22Rv1 (cell line): ENCODE measurements around the gene FAM184A.

ENCODE experiments used
- H3K27ac ChIP-seq: fragments of 450-650 bp; 2 replicates; pipeline ENCODE4 v1.5.1; 2017
- ZFX ChIP-seq: fragments of 450-650 bp; IDR thresholded peaks from 2 replicates; pipeline ENCODE4 v1.6.1; 2017; ENCODE audit warnings: antibody characterized with exemption, borderline replicate concordance
- TF ChIP-seq, protein P1 (sequence below): fragments of 450-650 bp; IDR thresholded peaks from 2 replicates; pipeline ENCODE4 v1.5.1; 2017; ENCODE audit warnings: mild to moderate bottlenecking

The FAM184A gene

DNA sequence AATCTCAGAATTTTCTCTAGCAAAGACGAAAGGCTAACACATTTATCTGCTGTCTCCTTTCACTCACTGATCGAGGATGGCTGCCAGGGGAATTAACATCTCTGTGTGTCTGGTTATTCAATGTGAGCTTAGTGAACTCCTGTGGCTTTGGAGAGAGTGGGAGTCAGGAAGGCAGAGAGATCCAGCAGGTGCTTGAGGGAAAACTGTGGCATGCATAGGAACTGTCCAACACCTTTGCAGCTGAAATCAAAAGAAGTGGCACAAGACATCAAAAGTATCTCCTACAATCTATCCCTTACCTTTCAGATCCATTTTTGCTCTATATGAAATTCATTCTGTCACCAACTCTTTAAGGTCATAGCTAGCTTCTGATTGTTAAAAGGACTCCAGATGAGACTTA lies 11.8 kb upstream of the FAM184A start:
- TF ChIP-seq, protein P1, sequence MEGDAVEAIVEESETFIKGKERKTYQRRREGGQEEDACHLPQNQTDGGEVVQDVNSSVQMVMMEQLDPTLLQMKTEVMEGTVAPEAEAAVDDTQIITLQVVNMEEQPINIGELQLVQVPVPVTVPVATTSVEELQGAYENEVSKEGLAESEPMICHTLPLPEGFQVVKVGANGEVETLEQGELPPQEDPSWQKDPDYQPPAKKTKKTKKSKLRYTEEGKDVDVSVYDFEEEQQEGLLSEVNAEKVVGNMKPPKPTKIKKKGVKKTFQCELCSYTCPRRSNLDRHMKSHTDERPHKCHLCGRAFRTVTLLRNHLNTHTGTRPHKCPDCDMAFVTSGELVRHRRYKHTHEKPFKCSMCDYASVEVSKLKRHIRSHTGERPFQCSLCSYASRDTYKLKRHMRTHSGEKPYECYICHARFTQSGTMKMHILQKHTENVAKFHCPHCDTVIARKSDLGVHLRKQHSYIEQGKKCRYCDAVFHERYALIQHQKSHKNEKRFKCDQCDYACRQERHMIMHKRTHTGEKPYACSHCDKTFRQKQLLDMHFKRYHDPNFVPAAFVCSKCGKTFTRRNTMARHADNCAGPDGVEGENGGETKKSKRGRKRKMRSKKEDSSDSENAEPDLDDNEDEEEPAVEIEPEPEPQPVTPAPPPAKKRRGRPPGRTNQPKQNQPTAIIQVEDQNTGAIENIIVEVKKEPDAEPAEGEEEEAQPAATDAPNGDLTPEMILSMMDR: no peak
- no peak for TF ChIP-seq ZFX
- H3K27ac ChIP-seq: no peak overlapping the region

DNA sequence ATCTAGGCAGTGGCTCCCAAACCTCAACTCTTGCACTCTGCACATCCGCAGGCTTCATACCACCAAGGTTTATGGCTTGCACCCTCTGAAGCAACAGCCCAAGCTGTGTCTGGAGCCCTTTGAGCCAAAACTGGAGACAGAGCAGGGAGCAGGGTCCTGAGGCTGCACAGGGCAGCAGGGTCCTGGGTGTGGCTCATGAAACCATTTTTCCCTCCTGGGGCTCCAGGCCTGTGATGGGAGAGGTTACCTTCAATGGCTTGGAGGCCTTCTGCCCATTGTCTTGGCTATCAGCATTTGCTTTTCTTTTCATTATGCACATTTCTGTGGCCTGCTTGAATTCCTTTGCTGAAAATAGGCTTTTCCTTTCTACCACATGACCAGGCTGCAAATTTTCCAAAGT lies 6.3 kb upstream of the FAM184A start:
- TF ChIP-seq, protein P1: no peak
- no peak for TF ChIP-seq ZFX
- no peak overlapping the region for H3K27ac ChIP-seq

DNA sequence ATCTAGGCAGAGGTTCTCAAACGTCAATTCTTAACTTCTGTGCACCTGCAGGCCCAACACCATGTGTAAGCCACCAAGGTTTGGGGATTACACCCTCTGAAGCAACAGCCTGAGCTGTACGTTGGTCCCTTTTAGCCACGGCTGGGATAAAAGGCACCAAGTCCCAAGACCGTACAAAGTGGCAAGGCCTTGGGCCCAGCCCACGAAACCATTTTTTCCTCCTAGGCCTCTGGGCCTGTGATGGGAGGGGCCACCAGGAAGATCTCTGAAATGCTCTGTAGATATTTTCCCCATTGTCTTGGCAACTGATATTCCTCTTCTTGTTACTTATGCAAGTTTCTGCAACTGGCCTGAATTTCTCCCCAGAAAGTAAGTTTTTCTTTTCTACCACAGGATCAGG lies 4.5 kb upstream of the FAM184A start:
- H3K27ac ChIP-seq: no peak overlapping the region
- no peak for TF ChIP-seq ZFX
- TF ChIP-seq, protein P1: no peak

DNA sequence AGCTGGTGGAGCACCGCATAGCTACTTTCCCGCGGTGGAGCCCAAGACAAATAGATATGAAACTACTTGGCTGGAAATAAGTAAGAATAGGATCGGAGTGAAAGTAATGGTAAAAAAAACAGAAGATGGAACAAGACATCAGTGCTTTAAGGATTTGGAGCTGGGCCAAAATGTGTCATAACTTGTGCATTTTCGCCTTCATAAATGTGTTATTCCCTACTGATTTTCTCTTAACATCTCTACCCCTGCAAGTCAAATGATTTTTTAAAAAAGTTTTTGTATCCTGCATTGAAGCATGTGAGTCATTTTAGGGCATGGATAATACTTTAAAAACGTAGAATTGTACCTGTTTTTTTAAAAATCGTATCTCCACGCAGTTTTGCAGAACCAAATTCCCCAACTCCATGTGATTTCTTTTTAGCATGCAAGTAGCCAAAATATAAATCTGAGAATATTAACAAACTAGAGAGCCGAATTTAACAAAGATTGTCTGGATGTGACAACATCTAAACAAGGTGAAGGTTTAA lies 882 bp upstream of the FAM184A start:
- no peak for TF ChIP-seq ZFX
- TF ChIP-seq, protein P1: no peak
- H3K27ac ChIP-seq: peak overlapping the region; percentile 56

DNA sequence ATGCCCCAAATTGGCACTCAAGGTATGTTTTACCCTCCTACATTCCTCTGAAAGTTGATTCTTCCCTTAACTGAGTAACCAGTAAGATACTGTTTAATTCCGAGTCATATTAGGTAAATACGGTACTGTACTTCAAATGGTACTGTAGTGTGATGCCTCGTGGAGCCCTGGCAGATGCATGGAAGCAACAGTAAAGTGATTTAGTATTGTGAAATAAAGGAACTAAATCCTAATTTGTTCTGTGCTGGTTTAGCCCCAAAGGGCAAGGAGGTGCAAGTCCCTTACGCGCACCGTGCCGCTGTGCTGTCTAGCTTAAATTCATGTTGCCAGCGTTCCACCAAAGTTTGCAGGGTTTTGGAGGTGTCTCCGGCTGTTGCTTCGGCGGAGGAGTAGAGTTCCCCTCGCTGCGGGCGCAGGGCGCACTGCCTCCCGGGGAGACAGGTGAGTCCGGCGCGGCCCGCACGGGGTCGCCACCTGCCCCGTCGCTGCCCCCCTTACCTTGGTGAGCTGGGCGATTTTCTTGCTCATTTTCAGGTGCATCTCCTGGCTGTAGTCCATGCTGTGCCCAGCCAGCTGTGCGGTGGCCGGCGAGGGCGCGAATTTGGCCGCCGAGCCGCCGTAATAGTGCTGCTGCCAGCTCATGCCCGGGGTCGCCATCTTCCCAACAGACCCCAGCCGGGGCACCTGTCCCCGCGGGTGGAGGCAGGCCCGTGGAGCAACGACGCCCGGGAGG lies 655 bp downstream of the FAM184A start:
- TF ChIP-seq, protein P1: peak; percentile 15
- TF ChIP-seq ZFX: no peak
- H3K27ac ChIP-seq: no peak overlapping the region

DNA sequence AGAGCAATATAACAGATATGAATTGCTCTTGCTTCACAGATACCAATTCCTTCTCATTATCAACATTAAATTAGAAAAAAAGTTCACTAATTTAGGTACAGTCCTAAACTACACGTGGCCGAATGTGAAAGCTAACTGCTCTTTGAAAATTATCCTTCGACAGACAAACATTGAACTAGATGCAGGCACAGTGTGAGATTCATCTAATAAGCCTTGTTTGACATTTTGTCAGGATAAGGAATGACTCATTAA lies 1.1 kb downstream of the FAM184A start:
- TF ChIP-seq ZFX: no peak
- TF ChIP-seq, protein P1: no peak
- H3K27ac ChIP-seq: no peak overlapping the region

DNA sequence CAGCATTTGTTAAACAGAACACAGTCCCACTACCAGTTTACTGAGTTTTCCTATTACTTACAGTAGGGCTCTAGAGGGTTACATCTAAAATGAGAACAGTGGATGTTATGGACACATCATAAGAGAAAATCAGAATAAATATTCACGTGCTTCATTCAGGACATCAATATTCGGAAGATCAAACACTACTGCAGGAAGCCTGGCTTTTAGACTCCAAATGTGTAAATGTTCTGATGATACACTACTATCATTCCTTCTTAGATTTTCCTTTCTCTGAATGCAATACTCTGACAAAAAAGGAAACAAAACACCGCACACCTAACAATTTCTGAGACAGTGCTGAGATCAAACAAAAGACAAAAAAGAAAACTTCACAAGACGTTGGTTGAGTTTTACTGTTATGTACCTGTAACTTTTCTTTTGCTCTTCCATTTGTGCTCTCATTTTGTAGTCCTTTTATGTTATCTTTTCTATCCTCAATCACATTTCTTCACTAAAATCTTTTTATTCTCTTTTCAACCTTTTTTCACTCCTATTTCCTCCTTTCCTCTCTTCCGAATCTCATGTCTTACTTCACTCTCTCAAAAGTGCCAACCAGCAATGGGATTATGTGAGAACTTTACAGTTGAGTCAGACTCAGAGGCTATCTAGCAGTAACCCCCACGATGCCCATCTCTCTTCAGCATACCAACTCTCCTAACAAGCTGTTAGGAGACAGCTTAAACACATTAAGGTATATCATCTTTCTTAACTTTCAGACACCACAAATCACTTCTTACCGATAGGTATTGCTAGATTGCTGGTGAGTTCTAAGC lies 1.7 kb downstream of the FAM184A start:
- no peak overlapping the region for H3K27ac ChIP-seq
- TF ChIP-seq, protein P1: no peak
